Left forelimb (tissue), 1 donor: Measurements from ENCODE around the gene WNT2.
"Not testable (repeated sequence)": the region's sequence is repeated elsewhere in the genome, so short reads cannot be mapped to it uniquely, and the experiment has no call there.

ENCODE experiments used
- DNase-seq: peaks from one replicate; pipeline ENCODE4 v3.0.0-alpha.2; 2018; ENCODE audit warnings: low spot score

The WNT2 gene

GRCh38 chr7:117302396-117302795 lies 20.5 kb downstream of the WNT2 start:
- no peak for DNase-seq

- DNase-seq: not testable (repeated sequence)
Observed at GRCh38 chr7:117300506-117300905, 22.4 kb downstream of the WNT2 start.

- no peak for DNase-seq
Observed at GRCh38 chr7:117297606-117298005, 25.3 kb downstream of the WNT2 start.

GRCh38 chr7:117296066-117296465 lies 26.8 kb downstream of the WNT2 start:
- DNase-seq: no peak

- no peak for DNase-seq
Observed at GRCh38 chr7:117285826-117286225, 37.0 kb downstream of the WNT2 start.

- no peak for DNase-seq
Observed at GRCh38 chr7:117284692-117285091, 38.2 kb downstream of the WNT2 start.

- DNase-seq: no peak
Observed at GRCh38 chr7:117283779-117284178, 39.1 kb downstream of the WNT2 start.

- no peak for DNase-seq
Observed at GRCh38 chr7:117283371-117283770, 39.5 kb downstream of the WNT2 start.

- DNase-seq: no peak
Observed at GRCh38 chr7:117282239-117282812, 40.5 kb downstream of the WNT2 start.

- no peak for DNase-seq
Observed at GRCh38 chr7:117281562-117281961, 41.3 kb downstream of the WNT2 start.

GRCh38 chr7:117279931-117280557 lies 42.8 kb downstream of the WNT2 start:
- DNase-seq: no peak

GRCh38 chr7:117279203-117279602 lies 43.7 kb downstream of the WNT2 start:
- DNase-seq: no peak

- no peak for DNase-seq
Observed at GRCh38 chr7:117278040-117278439, 44.8 kb downstream of the WNT2 start.

GRCh38 chr7:117277576-117277975 lies 45.3 kb downstream of the WNT2 start:
- DNase-seq: no peak

GRCh38 chr7:117274951-117275350 lies 47.9 kb downstream of the WNT2 start:
- no peak for DNase-seq

- no peak for DNase-seq
Observed at GRCh38 chr7:117273814-117274225, 49.0 kb downstream of the WNT2 start.

- no peak for DNase-seq
Observed at GRCh38 chr7:117273325-117273724, 49.5 kb downstream of the WNT2 start.

GRCh38 chr7:117272017-117272759 lies 50.7 kb downstream of the WNT2 start:
- DNase-seq: no peak

- DNase-seq: no peak
Observed at GRCh38 chr7:117271566-117271965, 51.3 kb downstream of the WNT2 start.

GRCh38 chr7:117270371-117270770 lies 52.5 kb downstream of the WNT2 start:
- no peak for DNase-seq

GRCh38 chr7:117269886-117270285 lies 53.0 kb downstream of the WNT2 start:
- DNase-seq: no peak

- no peak for DNase-seq
Observed at GRCh38 chr7:117269417-117269816, 53.4 kb downstream of the WNT2 start.

- DNase-seq: no peak
Observed at GRCh38 chr7:117264716-117265115, 58.1 kb downstream of the WNT2 start.
